DOHH2 (cell line): ENCODE results near the gene CYLD.

Experiments used
- H3F3A ChIP-seq: fragments of 200-600 bp; sonication (generic), shearing (Covaris generic); 2 replicates; pipeline ENCODE4 v1.6.0; 2016; ENCODE audit warnings: antibody characterized with exemption, mild to moderate bottlenecking; ENCODE audit not compliant: control insufficient read depth, insufficient read depth
- H3K27ac ChIP-seq: fragments of 200-600 bp; sonication (generic); 2 replicates; pipeline ENCODE4 v1.5.1; 2014; ENCODE audit warnings: low read depth, mild to moderate bottlenecking, low read length, moderate library complexity
- H3K27me3 ChIP-seq: fragments of 200-600 bp; sonication (generic); 2 replicates; pipeline ENCODE4 v1.6.1; 2014; ENCODE audit warnings: mild to moderate bottlenecking, low read length, mixed read lengths; ENCODE audit not compliant: control insufficient read depth
- H3K36me3 ChIP-seq: fragments of 200-600 bp; sonication (generic); 2 replicates; pipeline ENCODE4 v1.6.1; 2014; ENCODE audit warnings: mild to moderate bottlenecking, low read length, moderate library complexity, mixed read lengths; ENCODE audit not compliant: control insufficient read depth
- H3K4me1 ChIP-seq: fragments of 200-600 bp; sonication (generic); 2 replicates; pipeline ENCODE4 v1.6.1; 2014; ENCODE audit warnings: mild to moderate bottlenecking, low read length, mixed read lengths; ENCODE audit not compliant: control insufficient read depth
- H3K4me2 ChIP-seq: fragments of 200-600 bp; sonication (generic); 2 replicates; pipeline ENCODE4 v1.6.0; 2014; ENCODE audit warnings: mild to moderate bottlenecking, low read length, moderate library complexity
- H3K4me3 ChIP-seq: fragments of 200-600 bp; sonication (generic); 2 replicates; pipeline ENCODE4 v1.5.1; 2014; ENCODE audit warnings: mild to moderate bottlenecking, low read length, mixed read lengths
- H3K79me2 ChIP-seq: fragments of 200-600 bp; sonication (generic); 2 replicates; pipeline ENCODE4 v1.6.1; 2014; ENCODE audit warnings: mild to moderate bottlenecking, low read length, mixed read lengths; ENCODE audit not compliant: control insufficient read depth
- H3K9me2 ChIP-seq: fragments of 200-600 bp; sonication (generic); replicated peaks from 2 replicates; pipeline ENCODE4 v1.6.1; 2014; ENCODE audit warnings: mild to moderate bottlenecking, low read length, mixed read lengths; ENCODE audit not compliant: control insufficient read depth
- H3K9me3 ChIP-seq: fragments of 200-600 bp; sonication (generic); 2 replicates; pipeline ENCODE4 v1.6.1; 2014; ENCODE audit warnings: antibody characterized with exemption, low read length, mixed read lengths; ENCODE audit not compliant: control insufficient read depth, insufficient read depth
- H4K20me1 ChIP-seq: fragments of 200-600 bp; sonication (generic); 2 replicates; pipeline ENCODE4 v1.6.0; 2014; ENCODE audit warnings: low read depth, mild to moderate bottlenecking, antibody characterized with exemption, low read length, moderate library complexity; ENCODE audit not compliant: control insufficient read depth, insufficient read depth
- EZH2phosphoT487 ChIP-seq: fragments of 200-600 bp; sonication (generic); IDR thresholded peaks from 2 replicates; pipeline ENCODE4 v1.6.1; 2017; ENCODE audit warnings: borderline replicate concordance, mild to moderate bottlenecking, antibody characterized with exemption, low read length, moderate library complexity, mixed read lengths
- TF ChIP-seq, protein P1 (sequence below): fragments of 200-600 bp; sonication (generic); IDR thresholded peaks from one replicate; pipeline ENCODE4 v1.5.1; 2014; ENCODE audit warnings: antibody characterized with exemption, mild to moderate bottlenecking, low read depth, low read length; ENCODE audit not compliant: poor library complexity, severe bottlenecking

The CYLD gene

DNA sequence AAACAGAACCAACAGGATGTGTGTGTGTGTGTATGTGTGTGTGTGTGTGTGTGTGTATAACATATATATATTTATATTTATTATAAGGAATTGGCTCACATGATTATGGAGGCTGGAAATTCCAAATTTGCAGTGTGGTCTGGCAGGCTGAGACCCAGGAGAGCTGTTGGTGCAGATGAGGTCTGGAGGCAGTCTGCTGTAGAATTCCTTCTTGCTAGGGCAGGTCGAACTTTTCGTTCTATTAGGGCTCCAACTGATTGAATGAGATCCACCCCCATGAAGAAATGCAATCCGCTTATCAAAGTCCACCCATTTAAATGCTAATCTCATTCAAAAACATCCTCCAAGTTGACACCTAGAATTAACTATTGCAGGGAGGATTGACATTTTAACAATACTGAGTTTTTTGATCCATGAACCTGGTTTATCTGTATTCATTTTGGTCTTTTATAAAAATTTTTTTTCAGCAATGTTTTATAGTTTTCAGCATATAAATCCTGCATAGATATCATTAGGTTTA is 85.0 kb downstream of the CYLD start:
- TF ChIP-seq, protein P1, sequence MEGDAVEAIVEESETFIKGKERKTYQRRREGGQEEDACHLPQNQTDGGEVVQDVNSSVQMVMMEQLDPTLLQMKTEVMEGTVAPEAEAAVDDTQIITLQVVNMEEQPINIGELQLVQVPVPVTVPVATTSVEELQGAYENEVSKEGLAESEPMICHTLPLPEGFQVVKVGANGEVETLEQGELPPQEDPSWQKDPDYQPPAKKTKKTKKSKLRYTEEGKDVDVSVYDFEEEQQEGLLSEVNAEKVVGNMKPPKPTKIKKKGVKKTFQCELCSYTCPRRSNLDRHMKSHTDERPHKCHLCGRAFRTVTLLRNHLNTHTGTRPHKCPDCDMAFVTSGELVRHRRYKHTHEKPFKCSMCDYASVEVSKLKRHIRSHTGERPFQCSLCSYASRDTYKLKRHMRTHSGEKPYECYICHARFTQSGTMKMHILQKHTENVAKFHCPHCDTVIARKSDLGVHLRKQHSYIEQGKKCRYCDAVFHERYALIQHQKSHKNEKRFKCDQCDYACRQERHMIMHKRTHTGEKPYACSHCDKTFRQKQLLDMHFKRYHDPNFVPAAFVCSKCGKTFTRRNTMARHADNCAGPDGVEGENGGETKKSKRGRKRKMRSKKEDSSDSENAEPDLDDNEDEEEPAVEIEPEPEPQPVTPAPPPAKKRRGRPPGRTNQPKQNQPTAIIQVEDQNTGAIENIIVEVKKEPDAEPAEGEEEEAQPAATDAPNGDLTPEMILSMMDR = no peak
- no peak for TF ChIP-seq EZH2phosphoT487
- Histone ChIP-seq H3K4me2 (no peak overlapping the region), H3F3A (no peaks in the 10 kb centered on the region), H3K4me1 (no peaks in the 10 kb centered on the region), H3K36me3 (no peaks in the 10 kb centered on the region), H3K9me3 (no peaks in the 10 kb centered on the region), H3K79me2 (no peaks in the 10 kb centered on the region), H3K27me3 (peaks cover 2% of the 10 kb centered on the region; the same call in 1 of the 2 replicates), H4K20me1 (no peaks in the 10 kb centered on the region), H3K27ac (no peak overlapping the region), H3K4me3 (no peak overlapping the region), H3K9me2 (no peaks in the 10 kb centered on the region)

DNA sequence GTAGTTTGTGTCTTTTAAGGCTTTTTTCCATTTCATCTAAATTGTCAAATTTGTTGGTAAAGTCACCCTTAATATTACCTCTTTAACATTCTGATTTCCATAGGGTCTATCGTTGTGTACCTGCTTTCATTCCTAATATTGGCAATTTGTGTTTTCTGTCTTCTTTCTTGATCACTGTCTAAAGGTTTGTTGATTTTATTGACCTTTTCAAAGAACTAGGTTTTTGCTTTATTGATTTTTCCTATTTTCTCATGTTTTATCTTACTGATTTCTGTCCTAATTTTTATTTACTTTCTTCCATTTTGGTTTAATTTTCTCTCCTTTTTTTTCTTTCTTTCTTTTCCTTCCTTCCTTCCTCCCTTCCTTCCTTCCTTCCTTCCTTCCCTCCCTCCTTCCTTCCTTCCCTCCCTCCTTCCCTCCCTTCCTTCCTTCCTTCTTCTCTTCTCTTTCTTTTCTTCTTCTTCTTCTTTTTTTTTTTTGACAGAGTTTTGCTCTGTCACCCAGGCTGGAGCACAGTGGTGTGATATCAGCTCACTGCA is 86.3 kb downstream of the CYLD start:
- Histone ChIP-seq H3K4me3 (no peak overlapping the region), H3K4me1 (no peaks in the 10 kb centered on the region), H3K36me3 (no peaks in the 10 kb centered on the region), H4K20me1 (no peaks in the 10 kb centered on the region), H3K27me3 (peaks cover 2% of the 10 kb centered on the region; the same call in 1 of the 2 replicates), H3K9me3 (no peaks in the 10 kb centered on the region), H3K4me2 (no peak overlapping the region), H3K79me2 (no peaks in the 10 kb centered on the region), H3K27ac (no peak overlapping the region), H3K9me2 (no peaks in the 10 kb centered on the region), H3F3A (no peaks in the 10 kb centered on the region)
- TF ChIP-seq EZH2phosphoT487 = no peak
- TF ChIP-seq, protein P1 = no peak

DNA sequence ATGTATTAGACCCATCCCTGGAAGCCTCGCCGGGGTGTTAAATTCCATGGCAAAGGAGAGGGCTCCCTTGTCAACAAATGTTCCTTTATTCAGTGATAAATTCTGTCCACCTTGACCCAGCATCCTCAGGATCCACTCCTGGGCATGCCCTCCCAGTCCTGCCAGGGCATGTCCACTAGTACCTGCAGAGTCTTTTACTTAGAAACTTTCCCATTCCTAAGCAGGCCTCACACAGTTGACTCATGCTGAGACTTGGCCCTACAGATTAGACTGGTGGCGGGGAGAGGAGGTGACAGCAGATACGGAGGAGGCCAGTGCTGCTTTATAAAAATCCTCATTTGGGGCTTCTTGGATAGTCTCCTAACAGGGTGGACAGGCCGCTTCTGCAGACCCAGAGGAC is 88.8 kb downstream of the CYLD start:
- Histone ChIP-seq H3K4me2 (no peak overlapping the region), H3K36me3 (no peaks in the 10 kb centered on the region), H3K79me2 (no peaks in the 10 kb centered on the region), H3K9me3 (no peaks in the 10 kb centered on the region), H3K27me3 (peaks cover 2% of the 10 kb centered on the region; the same call in 1 of the 2 replicates), H4K20me1 (no peaks in the 10 kb centered on the region), H3K9me2 (no peaks in the 10 kb centered on the region), H3K27ac (no peak overlapping the region), H3K4me1 (no peaks in the 10 kb centered on the region), H3K4me3 (no peak overlapping the region), H3F3A (no peaks in the 10 kb centered on the region)
- no peak for TF ChIP-seq EZH2phosphoT487
- TF ChIP-seq, protein P1 = no peak
